OCI-LY7 (cell line): Measurements from ENCODE around the gene DPM2.

Experiments
- CTCF ChIP-seq: fragments of 200-600 bp; sonication (generic); conservative IDR thresholded peaks from 2 replicates; pipeline ENCODE4 v1.5.1; 2014; ENCODE audit warnings: mild to moderate bottlenecking, antibody characterized with exemption, low read length, moderate library complexity, mixed read lengths
- EZH2phosphoT487 ChIP-seq: fragments of 200-600 bp; sonication (generic); IDR thresholded peaks from 2 replicates; pipeline ENCODE4 v1.6.1; 2018; ENCODE audit warnings: low read depth, borderline replicate concordance, mild to moderate bottlenecking, mixed run types, antibody characterized with exemption, low read length, moderate library complexity, mixed read lengths

DNA sequence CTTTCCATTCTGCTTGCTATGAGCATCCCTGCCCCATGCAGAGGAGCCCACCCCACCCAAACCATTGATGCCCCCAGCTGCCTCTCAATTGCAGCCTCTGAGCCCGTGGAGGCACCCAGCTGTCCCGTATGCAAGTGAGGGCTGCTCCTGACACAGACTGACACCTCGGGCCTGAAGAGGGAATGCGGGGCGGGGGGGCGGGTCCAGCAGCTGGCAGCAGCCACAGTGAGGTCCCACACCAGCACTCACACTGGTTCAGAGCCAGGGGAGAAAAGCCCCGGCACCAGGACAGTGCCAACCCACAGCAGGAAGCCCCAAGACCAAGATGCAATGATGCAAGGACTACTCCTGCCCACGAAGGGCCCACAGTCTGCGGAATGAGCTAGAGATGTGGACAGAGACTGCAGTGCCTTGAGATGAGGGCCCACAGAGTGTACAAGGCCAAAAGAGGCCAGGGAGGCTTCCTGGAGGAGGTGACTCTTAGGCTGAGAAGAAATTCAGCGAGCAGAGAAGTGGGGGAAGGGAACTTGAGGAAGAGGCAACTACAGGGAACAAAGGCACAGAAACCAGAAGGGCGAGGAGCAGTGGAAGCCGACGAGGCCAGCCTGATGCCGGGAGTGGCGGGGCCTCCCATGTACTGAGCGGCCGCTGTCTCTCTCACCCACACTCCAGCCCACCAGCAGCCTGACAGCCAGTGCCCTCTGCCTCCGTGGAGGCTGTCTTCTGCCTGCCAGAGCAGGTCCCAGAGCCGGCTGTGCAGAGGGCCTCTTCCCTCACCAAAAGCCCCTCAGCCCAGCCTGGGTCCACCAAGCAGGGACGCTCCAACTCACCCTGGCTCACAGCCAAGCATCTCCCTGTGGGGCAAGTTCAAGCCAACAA is 33.9 kb upstream of the DPM2 start:
- TF ChIP-seq EZH2phosphoT487, result no peak
- TF ChIP-seq CTCF, result no peak
